Activated T-cell treated with anti-CD3 and anti-CD28 coated beads, Interleukin-2, amount 50 U/mL, for 48 hours (primary cell): ENCODE measurements around the gene GDI1.

Experiments
- DNase-seq, 2 experiments: peaks; one replicate each; pipeline ENCODE4 v3.0.0-alpha.2; 2020

Gene GDI1

GRCh38 chrX:154464806-154465365 lies 27.9 kb downstream of the GDI1 start:
- DNase-seq: no peak

GRCh38 chrX:154465601-154466000 lies 28.6 kb downstream of the GDI1 start:
- DNase-seq: no peak

GRCh38 chrX:154466036-154466435 lies 29.1 kb downstream of the GDI1 start:
- no peak for DNase-seq

GRCh38 chrX:154466907-154467306 lies 30.0 kb downstream of the GDI1 start:
- no peak for DNase-seq

- DNase-seq: no peak
These were observed 30.6 kb downstream of the GDI1 start for GRCh38 chrX:154467556-154467955.

GRCh38 chrX:154468217-154468616 lies 31.3 kb downstream of the GDI1 start:
- DNase-seq: no peak

GRCh38 chrX:154469114-154469513 lies 32.2 kb downstream of the GDI1 start:
- DNase-seq: no peak

- DNase-seq: no peak
These were observed 32.9 kb downstream of the GDI1 start for GRCh38 chrX:154469880-154470279.

- no peak for DNase-seq
These were observed 33.5 kb downstream of the GDI1 start for GRCh38 chrX:154470434-154470833.

GRCh38 chrX:154470914-154471568 lies 34.1 kb downstream of the GDI1 start:
- no peak for DNase-seq

- no peak for DNase-seq
These were observed 35.1 kb downstream of the GDI1 start for GRCh38 chrX:154471839-154472684.

- no peak for DNase-seq
These were observed 36.0 kb downstream of the GDI1 start for GRCh38 chrX:154472685-154473632.

GRCh38 chrX:154473683-154474082 lies 36.7 kb downstream of the GDI1 start:
- no peak for DNase-seq

GRCh38 chrX:154476821-154477220 lies 39.9 kb downstream of the GDI1 start:
- no peak for DNase-seq

- no peak for DNase-seq
These were observed 41.0 kb downstream of the GDI1 start for GRCh38 chrX:154477891-154478477.

GRCh38 chrX:154478728-154479622 lies 42.0 kb downstream of the GDI1 start, which contains the start of gene LAGE3:
LAGE3 (minus strand) TSS chrX:154479281; CDS start chrX:154478915, 366 bp downstream.
- peak; percentile 96 to 97 for DNase-seq

- DNase-seq: no peak
These were observed 44.2 kb downstream of the GDI1 start for GRCh38 chrX:154481195-154481594.

GRCh38 chrX:154481911-154482601 lies 45.1 kb downstream of the GDI1 start:
- DNase-seq: no peak

GRCh38 chrX:154482786-154483185 lies 45.8 kb downstream of the GDI1 start:
- DNase-seq: no peak

GRCh38 chrX:154483325-154483724 lies 46.4 kb downstream of the GDI1 start:
- no peak for DNase-seq
